ENCODE results near the gene HNMT.
"Not testable (repeated sequence)": the region's sequence is repeated elsewhere in the genome, so short reads cannot be mapped to it uniquely, and the experiment has no call there.

Gene HNMT

GRCh38 chr2:137975280-137976271 lies 11.3 kb downstream of the HNMT start:
- DNase-seq (ENCODE audit: low spot score) = no peak

- no peak for DNase-seq (ENCODE audit: low spot score)
These were observed 12.0 kb downstream of the HNMT start for GRCh38 chr2:137976274-137976673.

- DNase-seq (ENCODE audit: low spot score) = no peak
These were observed 13.5 kb downstream of the HNMT start for GRCh38 chr2:137977790-137978189.

- DNase-seq (ENCODE audit: low spot score) = no peak
These were observed 16.2 kb downstream of the HNMT start for GRCh38 chr2:137980459-137980858.

- DNase-seq (ENCODE audit: low spot score) = no peak
These were observed 16.9 kb downstream of the HNMT start for GRCh38 chr2:137981112-137981656.

- no peak for DNase-seq (ENCODE audit: low spot score)
These were observed 19.3 kb downstream of the HNMT start for GRCh38 chr2:137983581-137983980.

- DNase-seq (ENCODE audit: low spot score) = no peak
These were observed 22.0 kb downstream of the HNMT start for GRCh38 chr2:137986268-137986667.

- no peak for DNase-seq (ENCODE audit: low spot score)
These were observed 22.7 kb downstream of the HNMT start for GRCh38 chr2:137987011-137987410.

- no peak for DNase-seq (ENCODE audit: low spot score)
These were observed 26.8 kb downstream of the HNMT start for GRCh38 chr2:137991078-137991477.

- DNase-seq (ENCODE audit: low spot score) = no peak
These were observed 27.9 kb downstream of the HNMT start for GRCh38 chr2:137992039-137992646.

- not testable (repeated sequence) for DNase-seq (ENCODE audit: low spot score)
These were observed 29.6 kb downstream of the HNMT start for GRCh38 chr2:137993715-137994476.

- DNase-seq (ENCODE audit: low spot score) = not testable (repeated sequence)
These were observed 31.1 kb downstream of the HNMT start for GRCh38 chr2:137995368-137995767.

- not testable (repeated sequence) for DNase-seq (ENCODE audit: low spot score)
These were observed 31.9 kb downstream of the HNMT start for GRCh38 chr2:137996158-137996557.

GRCh38 chr2:137997733-137998132 lies 33.5 kb downstream of the HNMT start:
- DNase-seq (ENCODE audit: low spot score) = no peak

- no peak for DNase-seq (ENCODE audit: low spot score)
These were observed 34.2 kb downstream of the HNMT start for GRCh38 chr2:137998503-137998902.

- DNase-seq (ENCODE audit: low spot score) = no peak
These were observed 35.0 kb downstream of the HNMT start for GRCh38 chr2:137999273-137999672.

GRCh38 chr2:138000009-138000408 lies 35.7 kb downstream of the HNMT start:
- no peak for DNase-seq (ENCODE audit: low spot score)

- DNase-seq (ENCODE audit: low spot score) = no peak
These were observed 36.5 kb downstream of the HNMT start for GRCh38 chr2:138000796-138001195.

GRCh38 chr2:138003411-138003810 lies 39.1 kb downstream of the HNMT start:
- DNase-seq (ENCODE audit: low spot score) = no peak

GRCh38 chr2:138007431-138007830 lies 43.2 kb downstream of the HNMT start:
- no peak for DNase-seq (ENCODE audit: low spot score)

- no peak for DNase-seq (ENCODE audit: low spot score)
These were observed 45.3 kb downstream of the HNMT start for GRCh38 chr2:138009622-138010021.

- DNase-seq (ENCODE audit: low spot score) = no peak
These were observed 46.6 kb downstream of the HNMT start for GRCh38 chr2:138010890-138011289.

Measured in RKO (cell line).